NCI-H1436 treated with DMSO at 0.1 percent for 48 hours (cell line): Measurements from ENCODE around the gene MACC1.

ENCODE experiments used
- DNase-seq: peaks from one replicate; lab custom pipeline; 2025; lab: John Stamatoyannopoulos, UW

The MACC1 gene

GRCh38 chr7:20176578-20177242 is 40.5 kb downstream of the MACC1 start:
- DNase-seq, result no peak

GRCh38 chr7:20173828-20174227 is 43.4 kb downstream of the MACC1 start:
- no peak for DNase-seq

GRCh38 chr7:20172736-20173334 is 44.3 kb downstream of the MACC1 start:
- no peak for DNase-seq

- DNase-seq, result no peak
These were observed 46.6 kb downstream of the MACC1 start for GRCh38 chr7:20170633-20171032.

GRCh38 chr7:20165146-20165510 is 52.1 kb downstream of the MACC1 start:
- DNase-seq, result no peak

GRCh38 chr7:20164425-20165145 is 52.6 kb downstream of the MACC1 start:
- DNase-seq, result no peak

GRCh38 chr7:20162665-20163064 is 54.5 kb downstream of the MACC1 start:
- no peak for DNase-seq

- no peak for DNase-seq
These were observed 57.9 kb downstream of the MACC1 start for GRCh38 chr7:20159226-20159747.

- no peak for DNase-seq
These were observed 58.5 kb downstream of the MACC1 start for GRCh38 chr7:20158684-20159083.

GRCh38 chr7:20157456-20157855 is 59.7 kb downstream of the MACC1 start:
- no peak for DNase-seq

GRCh38 chr7:20153999-20154398 is 63.2 kb downstream of the MACC1 start:
- no peak for DNase-seq

- DNase-seq, result no peak
These were observed 63.6 kb downstream of the MACC1 start for GRCh38 chr7:20153567-20153966.

- no peak for DNase-seq
These were observed 64.7 kb downstream of the MACC1 start for GRCh38 chr7:20152511-20152910.

GRCh38 chr7:20151708-20152456 is 65.3 kb downstream of the MACC1 start:
- DNase-seq, result no peak

GRCh38 chr7:20146451-20146850 is 70.7 kb downstream of the MACC1 start:
- DNase-seq, result no peak

GRCh38 chr7:20144801-20145200 is 72.4 kb downstream of the MACC1 start:
- DNase-seq, result no peak

- peak; percentile 94 for DNase-seq
These were observed 75.5 kb downstream of the MACC1 start for GRCh38 chr7:20141666-20142065.

GRCh38 chr7:20141002-20141345 is 76.2 kb downstream of the MACC1 start:
- DNase-seq, result no peak

GRCh38 chr7:20140291-20141001 is 76.7 kb downstream of the MACC1 start:
- DNase-seq, result no peak

- DNase-seq, result no peak
These were observed 80.5 kb downstream of the MACC1 start for GRCh38 chr7:20136647-20137046.

GRCh38 chr7:20133803-20134202 is 83.4 kb downstream of the MACC1 start:
- no peak for DNase-seq

GRCh38 chr7:20132585-20132984 is 84.6 kb downstream of the MACC1 start:
- no peak for DNase-seq
